B cell (primary cell): ENCODE measurements around the gene TLX3.

Experiments used
- CTCF ChIP-seq: fragments of 200-600 bp; IDR thresholded peaks from one replicate; pipeline ENCODE4 v1.8.0; 2022; ENCODE audit warnings: antibody characterized with exemption, mild to moderate bottlenecking
- EZH2 ChIP-seq: IDR thresholded peaks from 2 replicates; pipeline ENCODE4 v1.6.1; 2012; ENCODE audit warnings: borderline replicate concordance, low read depth, mild to moderate bottlenecking, moderate library complexity, low read length; ENCODE audit not compliant: insufficient read depth, poor library complexity, severe bottlenecking

DNA sequence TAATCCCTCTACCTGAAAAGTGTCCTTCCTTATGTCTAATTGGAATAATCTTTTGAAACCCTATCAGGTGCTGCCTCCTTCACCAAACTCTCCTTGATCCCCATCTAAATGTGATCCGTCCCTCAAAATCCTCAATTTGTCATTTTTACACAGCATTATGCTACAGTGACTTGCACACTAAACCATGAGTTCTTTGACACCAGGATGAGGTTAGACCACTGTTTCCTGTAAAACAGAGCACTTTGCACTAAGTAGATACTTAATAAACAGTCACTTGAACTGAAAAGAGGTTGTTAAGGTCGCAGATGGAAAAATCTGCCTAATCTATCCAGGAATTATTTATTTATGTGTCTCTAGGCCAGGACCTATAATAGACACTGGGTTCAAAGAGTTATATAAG, 44.2 kb upstream of the TLX3 start:
- TF ChIP-seq CTCF (no peak), EZH2 (no peak)
